HG02943 (cell line): Measurements from ENCODE around the gene EGFL8.
"Not testable (repeated sequence)": the region's sequence is repeated elsewhere in the genome, so short reads cannot be mapped to it uniquely, and the experiment has no call there.

Experiments used
- ATAC-seq: cut with Tn5 transposase; IDR thresholded peaks from one replicate; pipeline ENCODE4 v1.9.1; 2021; ENCODE audit warnings: mild to moderate bottlenecking, low read depth, moderate library complexity; ENCODE audit not compliant: unreplicated experiment

Gene EGFL8

DNA sequence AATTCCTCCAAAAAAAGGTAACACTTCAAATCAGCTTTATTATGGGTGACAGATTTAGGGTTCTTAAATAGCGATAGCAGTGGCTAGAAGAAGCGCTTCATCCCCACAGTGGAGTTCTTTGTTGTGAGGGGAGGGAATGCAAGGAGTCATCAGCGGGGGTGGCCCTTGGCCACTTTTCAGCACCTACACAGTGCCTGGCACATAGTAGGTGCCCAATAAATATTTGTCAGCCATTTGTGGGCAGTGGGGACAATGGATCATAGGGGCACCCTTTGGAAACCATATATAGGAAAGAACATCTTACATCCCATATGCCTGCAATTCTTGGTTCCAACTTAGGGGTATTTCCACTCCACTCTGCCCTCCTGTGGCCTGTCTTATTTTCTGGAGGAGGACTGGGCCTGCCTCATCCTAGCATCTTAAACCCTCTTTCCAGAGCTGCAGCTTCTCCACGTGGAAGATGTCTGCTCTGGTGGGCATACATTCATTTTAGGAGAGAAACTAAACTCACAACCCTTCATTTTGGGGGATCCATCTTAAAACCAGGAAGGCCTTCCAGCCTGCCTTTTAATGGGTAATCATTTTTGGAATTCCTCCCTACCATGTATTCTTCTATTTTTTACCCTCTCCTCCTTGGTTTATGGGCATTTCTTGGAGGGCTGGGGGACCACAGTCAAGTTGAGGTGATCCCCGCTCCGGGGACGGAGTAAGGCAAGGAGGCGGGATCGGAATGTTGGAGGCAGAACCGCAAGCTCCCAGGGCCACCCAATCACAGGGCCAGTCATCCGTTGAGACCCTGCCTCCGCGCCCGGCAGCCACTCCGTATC, 30.6 kb downstream of the EGFL8 start:
- ATAC-seq: no peak

DNA sequence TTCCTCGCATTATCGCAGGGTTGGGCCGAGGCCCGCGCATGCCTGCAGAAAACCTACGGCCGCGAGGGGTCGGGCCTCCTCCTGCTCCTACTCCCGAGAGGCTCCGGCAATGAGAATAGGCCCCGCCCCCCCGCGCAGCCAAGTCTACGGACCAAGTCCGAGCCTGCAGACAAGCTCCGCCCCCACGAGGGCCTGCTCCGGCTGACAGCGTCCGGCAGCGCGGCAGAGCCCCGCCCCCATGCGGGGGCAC, 31.2 kb downstream of the EGFL8 start:
- ATAC-seq: peak; percentile 72

- peak; percentile 58 for ATAC-seq
Observed at GRCh38 chr6:32195902-32196681, 31.7 kb downstream of the EGFL8 start.

GRCh38 chr6:32196682-32197616, 32.6 kb downstream of the EGFL8 start:
- no peak for ATAC-seq

GRCh38 chr6:32198345-32198696, 33.9 kb downstream of the EGFL8 start:
- ATAC-seq: no peak

DNA sequence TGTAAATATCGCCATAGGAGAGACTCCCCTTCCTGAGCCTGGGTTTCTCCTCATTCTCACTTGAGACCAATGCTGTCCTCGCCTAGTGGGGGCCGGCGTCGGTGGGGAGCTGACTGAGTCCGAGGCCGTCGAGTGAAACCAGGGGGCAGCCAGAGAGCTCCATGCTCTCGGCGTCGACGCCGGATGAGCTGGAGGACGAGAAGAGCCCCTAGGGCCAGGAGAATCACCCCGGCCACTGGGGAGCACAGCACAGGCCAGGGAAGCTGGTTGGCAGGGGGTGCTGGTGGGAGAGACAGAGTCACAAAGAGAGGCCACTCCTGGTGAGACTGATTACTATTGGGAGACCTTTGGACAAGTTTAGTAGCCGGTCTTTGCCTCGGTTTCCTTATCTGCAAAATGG, 34.5 kb downstream of the EGFL8 start:
- no peak for ATAC-seq

DNA sequence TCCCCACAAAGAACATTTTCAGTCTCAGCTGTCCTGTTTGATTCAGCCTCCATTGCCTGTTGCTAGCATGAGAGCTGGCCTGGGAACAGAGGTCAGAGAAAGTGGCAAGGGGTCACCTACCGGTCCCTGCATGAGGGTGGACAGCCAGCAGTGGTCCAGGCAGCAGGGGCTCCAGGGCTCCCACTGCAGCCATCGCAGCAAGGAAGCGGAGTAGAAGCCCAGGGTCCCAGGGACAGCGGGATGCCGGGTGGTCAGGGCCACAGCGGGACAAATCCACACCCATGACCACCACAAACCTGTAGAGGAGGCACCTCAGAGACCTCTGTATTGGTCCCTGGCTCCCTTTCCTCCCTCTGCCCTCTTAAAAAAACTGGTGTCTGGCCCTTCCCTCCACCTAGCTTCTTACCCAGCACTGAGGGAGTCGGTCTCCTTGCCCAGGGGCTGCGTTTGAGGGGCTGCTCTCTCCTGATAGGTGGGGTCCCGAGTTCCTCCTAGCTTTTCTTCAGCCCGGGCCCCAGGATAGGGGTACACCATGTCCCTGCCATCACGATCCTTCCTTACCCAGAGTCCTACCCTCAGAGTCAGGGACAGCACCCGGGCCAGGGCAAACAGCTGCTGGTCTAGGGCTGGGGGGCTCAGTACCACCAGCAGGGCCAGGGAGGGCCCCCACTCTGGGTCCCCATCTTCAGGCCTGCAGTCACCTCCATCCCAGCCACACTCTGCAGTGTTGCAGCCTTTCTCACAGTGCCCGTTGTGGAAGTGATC, 36.5 kb downstream of the EGFL8 start:
- no peak for ATAC-seq

GRCh38 chr6:32202186-32202585, 37.8 kb downstream of the EGFL8 start:
- ATAC-seq: no peak

- no peak for ATAC-seq
Observed at GRCh38 chr6:32203426-32204267, 39.3 kb downstream of the EGFL8 start.

DNA sequence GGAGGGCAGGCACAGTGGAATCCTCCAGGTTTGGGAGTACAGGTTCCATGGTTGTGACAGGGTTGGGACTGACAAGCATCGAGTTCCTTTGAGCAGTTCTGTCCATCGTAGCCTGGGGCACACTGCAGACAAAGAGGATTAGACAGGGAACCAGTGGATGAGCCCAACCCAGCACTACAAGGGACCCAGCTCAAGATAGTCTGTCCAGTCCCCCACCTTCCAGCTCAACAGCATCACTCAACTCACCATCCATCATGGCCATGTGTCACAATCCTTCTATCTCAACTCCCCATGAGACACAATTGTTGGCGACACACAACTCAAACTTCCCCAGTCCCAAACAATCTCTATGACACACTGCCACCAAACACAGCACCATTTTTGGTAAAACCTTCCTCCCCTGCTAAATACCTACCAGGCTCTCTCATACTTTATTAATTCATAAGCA, 39.9 kb downstream of the EGFL8 start:
- no peak for ATAC-seq

- no peak for ATAC-seq
Observed at GRCh38 chr6:32208996-32209395, 44.6 kb downstream of the EGFL8 start.

DNA sequence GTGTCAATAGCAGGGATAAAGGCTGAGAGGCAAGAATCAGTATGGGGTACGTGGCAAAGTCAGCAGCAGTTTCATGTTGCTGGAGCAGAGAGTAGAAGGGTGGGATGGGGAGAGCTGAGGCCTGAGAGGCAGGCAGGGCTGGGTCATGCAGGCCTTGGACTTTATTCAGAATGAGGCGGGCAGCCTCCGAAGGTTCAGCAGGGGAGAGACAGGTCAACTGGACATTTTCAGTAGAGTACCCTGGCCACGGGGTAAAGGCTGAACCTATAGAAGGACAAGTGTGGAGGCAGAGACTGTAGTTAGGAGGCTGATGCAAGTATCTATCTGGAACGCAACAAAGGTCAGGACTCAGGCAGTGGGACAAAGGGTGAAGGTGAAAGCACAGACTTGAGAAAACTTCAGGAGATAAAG, 45.8 kb downstream of the EGFL8 start:
- no peak for ATAC-seq

- ATAC-seq: not testable (repeated sequence)
Observed at GRCh38 chr6:32211432-32211831, 47.0 kb downstream of the EGFL8 start.

DNA sequence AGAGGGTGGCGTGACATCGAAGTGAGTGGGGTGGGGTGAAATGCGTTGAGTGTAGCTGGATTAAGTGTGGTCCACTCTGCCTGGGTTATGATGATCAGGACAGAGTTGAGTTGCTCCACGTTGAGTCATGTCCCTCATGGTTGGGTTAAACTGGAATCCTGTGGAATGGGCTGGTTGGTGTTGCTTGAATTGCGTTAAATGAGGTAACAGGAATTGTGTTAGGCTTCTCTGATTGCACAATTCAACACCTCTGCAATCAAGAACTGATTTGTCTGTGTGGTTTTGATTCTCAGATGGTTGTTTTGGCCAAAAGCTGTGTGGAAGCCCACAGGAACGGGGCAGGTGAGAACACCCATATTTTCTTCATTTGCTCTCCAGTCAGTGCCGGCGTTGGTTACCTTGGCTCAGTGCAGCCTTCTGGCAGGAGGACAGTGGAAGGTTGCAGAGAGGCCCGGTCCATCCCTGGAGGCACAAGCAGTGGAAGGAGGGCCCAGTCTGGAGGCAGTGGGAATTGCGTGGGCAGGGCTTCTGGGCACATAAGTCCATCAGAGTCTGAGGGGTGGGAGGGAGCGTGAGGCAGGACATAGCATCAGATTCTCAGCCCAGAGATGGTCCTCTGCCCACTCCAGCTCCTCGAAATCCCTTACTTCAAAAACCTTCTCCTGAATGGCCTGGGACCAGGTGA, 47.8 kb downstream of the EGFL8 start:
- ATAC-seq: no peak

GRCh38 chr6:32213649-32214048, 49.3 kb downstream of the EGFL8 start:
- ATAC-seq: no peak

DNA sequence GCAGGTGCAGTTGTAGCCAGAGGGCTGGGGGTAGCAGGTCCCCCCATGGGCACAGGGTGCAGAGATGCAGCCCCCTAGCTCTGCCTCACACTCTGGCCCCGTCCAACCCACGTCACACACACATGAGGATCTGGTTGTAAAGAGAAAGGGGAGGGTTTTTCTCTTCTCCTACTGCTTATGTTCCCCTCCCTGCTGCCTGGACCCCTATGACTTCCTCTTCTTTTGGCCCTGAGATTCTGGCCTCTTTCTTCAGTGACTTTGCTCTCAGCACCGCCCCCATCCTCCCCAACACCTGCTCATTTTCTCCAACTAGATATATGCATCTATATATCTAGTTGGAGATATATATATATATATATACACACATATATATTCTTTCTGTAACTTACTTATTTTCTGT, 49.7 kb downstream of the EGFL8 start:
- no peak for ATAC-seq

GRCh38 chr6:32215617-32216016, 51.2 kb downstream of the EGFL8 start:
- ATAC-seq: no peak

GRCh38 chr6:32216285-32216684, 51.9 kb downstream of the EGFL8 start:
- ATAC-seq: no peak

GRCh38 chr6:32216998-32217397, 52.6 kb downstream of the EGFL8 start:
- ATAC-seq: no peak
